Measurements from ENCODE around the gene FBXW2.

Gene FBXW2

DNA sequence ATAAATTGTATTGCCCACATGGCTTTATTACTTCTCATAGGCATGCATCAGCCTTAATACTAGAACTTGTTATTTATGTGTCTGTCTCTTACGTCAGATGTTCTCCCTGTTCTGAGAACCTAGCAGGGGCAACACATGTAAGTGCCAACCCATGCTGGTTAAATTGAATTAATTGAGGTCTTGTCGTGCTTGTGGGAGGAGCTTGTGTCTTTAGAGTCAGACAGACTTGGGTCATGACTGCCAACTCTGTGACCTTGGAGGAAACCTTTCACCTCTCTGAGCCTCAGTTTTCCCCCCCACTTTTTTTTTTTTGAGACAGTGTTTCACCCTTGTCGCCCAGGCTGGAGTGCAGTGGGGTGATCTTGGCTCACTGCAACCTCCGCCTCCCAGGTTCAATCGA, 76.7 kb downstream of the FBXW2 start:
- no peak overlapping the region for H3K4me3 ChIP-seq (ENCODE audit: low read depth, low read length)

DNA sequence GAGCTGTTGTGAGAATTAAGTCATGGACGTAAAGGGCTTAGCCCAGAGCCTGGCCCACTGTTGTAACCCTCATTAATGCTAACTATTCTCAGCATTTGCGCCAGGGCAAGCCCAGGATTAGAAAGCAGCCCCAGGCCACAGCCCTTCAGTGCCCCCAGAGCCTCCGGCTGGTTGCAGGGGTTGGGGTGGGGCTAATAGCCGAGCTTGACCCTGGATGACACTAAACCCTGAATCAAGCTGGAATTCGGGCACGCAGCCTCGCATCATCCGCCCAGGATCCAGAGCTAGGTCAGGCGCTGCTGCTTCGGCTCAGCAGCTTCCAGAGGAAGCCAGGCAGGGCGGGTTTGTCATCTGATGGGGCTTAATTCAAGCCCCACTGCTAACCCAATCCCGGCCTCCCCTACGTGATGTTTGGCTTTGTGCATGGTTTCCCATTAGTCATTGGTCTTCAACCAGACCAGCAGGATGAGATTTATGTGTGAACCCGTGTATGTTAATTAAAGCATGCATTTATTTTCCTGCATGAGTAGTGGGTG, 77.8 kb downstream of the FBXW2 start:
- peak overlapping the region; percentile 65 for H3K4me3 ChIP-seq (ENCODE audit: low read depth, low read length)

DNA sequence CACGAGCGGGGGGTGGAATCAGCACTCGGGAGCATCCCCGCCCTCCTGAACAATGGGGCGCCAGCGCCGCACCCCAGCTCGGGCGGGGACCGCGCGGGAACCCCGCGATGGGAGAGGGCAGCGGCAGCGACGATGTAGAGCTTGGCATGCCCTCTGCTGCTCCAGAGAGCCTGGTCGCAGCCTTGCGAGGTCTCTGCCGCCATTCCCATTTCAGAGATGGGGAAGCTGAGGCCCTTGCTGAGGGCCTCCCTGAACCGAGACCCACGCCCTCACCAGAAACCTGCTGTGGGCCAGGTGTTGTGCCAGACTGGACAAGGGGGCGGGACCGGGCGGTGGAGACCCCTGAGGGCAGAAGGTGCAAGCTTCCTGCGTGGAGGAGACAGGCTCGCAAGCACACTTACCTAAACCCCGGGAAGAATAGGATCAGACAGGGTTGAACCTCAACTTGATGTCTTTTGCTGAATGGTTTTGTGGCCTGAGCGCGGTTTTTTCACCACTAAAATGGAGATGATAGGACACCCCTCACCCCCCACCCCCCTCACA, 78.3 kb downstream of the FBXW2 start:
- peak overlapping the region; percentile 65 for H3K4me3 ChIP-seq (ENCODE audit: low read depth, low read length)

DNA sequence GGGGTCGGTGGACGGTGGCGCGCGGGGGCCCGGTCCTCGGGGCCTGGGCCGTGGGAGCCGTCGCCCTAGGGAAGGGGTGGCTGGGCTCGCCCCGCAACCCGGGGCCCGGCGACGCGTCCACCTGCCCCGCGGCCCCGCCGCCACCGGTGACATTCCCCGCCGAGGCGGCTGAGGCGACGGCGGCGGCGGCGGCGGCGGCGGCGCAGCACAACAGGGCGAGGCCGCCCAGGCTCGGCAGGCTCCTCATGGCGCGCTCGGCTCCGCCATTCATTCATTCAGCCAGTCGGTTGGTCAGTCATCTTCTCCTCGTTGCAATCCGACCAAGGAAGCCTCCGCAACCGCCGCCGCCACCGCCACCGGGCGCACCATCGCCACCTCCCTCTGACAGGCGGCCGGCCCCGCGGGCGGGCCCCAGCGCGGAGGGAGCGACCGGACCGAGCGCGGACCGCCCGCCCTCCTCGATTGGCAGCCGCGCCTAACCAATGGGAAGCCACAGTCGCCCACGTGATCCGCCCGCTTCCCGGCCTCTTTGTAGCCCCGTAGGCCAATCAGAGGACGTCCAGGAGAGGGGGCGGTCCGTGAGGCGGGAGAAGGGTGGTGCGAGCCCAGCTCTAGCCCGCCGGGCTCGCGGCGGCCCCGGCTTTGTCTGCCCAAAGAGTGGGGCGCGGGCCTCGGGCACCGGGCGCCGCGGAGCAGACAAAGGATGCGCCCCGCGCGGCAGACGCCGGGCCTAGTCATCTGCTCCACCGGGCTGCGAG, 78.9 kb downstream of the FBXW2 start, which contains the start of gene MEGF9:
TSS of gene MEGF9 (minus strand) at position 383 of the 758 bp plus-strand sequence. CDS start at position 271, 112 bp downstream.
- H3K4me3 ChIP-seq (ENCODE audit: low read depth, low read length), result peak within 1 kb of the TSS; percentile 65

DNA sequence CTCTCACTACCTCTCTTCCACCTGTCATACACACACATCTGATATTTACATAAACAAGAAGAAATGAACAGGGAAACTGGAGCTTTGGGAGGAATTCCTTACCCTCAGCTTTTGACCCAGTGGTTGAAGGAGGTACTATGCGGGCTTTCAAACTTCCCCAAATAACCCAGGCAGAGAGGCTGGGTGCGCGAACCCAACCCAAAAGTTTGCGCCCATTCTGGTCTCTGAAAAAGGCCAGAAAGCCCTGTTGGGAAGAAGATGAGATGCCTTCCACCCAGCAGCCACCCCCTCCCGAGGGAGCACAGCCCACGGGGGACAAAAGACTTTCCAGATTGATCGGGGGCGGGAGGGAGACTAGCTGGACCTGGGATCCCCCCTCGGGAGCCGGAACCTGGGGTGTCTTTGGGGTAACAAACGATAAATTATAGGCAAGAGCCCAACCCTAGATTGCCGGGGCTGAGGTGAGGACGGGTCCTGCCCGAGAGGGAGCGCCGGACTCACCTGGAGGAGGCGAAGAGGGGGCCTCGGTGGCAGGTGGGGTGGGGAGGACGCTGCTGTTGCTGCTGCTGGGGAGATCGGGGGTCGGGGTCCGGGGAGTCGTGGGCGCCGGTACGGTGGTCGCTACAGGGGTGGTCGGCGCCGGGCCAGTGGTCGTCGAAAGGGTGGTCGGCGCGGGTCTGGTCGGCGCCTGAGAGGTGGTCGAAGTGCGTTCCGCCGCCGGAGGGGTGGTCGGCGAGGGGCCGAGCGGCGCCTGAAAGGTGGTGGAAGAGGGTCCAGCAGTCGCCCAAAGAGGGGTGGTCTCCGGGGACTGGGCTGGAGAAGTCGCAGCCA, 79.7 kb downstream of the FBXW2 start:
- H3K4me3 ChIP-seq (ENCODE audit: low read depth, low read length), result peak overlapping the region; percentile 65

DNA sequence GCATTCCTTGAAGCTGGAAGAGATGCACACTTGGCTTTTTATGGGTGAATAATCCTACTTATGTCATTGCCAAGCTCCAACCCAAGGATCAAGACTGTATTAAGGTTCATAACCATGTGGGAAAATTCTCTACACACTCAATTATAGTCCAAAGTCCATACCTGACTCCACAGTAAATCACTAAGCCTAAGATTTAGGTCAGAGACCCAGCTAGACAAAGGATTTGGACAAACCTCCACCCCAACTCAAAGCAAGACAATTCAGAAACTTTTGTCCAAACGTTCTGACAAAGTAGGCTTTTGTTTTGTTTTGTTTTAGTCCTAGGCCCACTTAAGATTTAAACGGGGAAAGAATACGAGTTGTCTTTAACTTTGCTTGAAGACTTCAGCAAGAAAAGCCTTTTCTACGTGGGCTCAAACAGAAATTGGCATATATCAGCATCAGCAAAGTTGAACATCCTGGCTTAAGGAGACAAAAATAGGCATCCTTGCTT, 80.6 kb downstream of the FBXW2 start:
- no peak overlapping the region for H3K4me3 ChIP-seq (ENCODE audit: low read depth, low read length)

DNA sequence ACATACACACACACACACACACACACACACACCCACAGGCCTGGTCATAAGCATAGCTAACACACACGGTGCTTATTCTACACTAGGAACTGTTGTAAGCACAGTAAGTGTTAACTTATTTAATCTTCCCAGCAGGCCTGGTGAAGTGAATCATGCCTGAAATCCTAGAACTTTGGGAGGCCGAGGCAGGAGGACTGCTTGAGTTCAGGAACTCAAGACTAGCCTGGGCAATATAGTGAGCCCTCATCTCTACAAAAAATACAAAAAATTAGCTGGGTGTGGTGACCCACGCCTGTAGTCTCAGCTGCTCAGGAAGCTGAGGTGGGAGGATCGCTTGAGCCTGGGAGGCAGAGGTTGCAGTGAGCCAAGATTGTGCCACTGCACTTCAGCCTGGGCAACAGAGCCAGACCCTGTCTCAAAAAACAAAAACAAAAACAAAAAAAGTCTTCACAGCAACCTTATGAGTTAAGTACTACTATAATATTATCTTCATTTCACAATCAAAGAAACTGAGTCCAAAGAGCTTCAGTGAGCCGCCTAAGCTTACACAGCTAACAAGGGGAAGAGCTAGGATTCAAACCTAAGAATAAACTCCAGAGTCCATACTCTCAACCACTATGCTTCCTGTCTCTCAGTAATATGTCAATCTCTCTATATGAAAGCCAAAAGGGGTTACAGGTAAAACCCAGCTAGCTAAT, 81.2 kb downstream of the FBXW2 start:
- H3K4me3 ChIP-seq (ENCODE audit: low read depth, low read length), result no peak overlapping the region

DNA sequence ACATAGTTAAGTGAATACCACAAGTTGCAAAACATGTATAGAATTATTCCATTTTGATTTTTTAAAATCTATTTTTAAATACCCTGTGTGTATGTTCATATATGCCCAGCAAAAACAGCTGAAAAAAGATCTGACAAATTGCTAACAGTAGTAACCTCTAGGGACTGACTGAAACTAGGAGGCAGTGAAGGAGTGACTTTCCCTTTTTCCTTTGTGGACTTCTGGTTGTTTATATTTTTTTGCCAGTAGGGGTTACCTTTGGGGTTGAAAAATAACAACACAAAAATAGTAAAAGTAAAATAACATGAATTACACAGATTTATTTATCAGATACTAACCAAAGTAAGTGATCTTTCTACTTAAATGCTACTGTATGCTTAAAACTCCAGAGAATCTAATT, 81.9 kb downstream of the FBXW2 start:
- H3K4me3 ChIP-seq (ENCODE audit: low read depth, low read length), result no peak overlapping the region

DNA sequence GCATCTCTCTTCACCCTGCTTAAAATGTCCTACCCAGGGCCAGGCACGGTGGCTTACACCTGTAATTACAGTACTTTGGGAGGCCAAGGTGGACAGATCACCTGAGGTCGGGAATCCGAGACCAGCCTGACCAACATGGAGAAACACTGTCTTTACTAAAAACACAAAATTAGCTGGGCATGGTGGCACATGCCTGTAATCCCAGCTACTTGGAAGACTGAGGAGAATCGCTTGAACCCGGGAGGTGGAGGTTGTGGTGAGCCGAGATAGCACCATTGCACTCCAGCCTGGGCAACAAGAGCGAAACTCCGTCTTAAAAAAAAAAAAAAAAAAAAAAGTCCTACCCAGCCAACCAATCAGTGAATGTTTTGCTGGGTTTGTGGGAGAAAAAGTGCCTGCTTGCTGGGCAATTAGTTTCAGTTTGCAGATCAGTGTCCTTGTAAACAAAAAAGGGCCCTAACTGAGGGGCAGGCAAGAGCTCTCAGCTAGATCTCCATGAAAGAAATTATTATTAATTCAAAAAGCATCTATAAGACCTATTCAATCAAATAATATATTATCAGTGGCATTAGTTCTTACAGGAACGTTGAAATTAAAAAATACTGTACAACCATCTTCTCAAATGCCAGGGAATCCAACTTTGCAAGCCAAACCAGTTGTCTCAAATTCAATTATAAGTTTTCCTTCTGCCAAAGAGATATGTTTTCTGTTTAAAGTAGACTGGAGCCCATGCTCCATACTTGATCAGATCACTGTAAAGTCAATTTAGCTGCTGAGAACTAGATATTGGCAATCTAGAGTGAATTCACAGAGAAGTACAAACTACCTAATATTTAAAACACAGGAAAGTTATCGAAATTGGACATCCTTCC, 82.9 kb downstream of the FBXW2 start:
- no peak overlapping the region for H3K4me3 ChIP-seq (ENCODE audit: low read depth, low read length)

DNA sequence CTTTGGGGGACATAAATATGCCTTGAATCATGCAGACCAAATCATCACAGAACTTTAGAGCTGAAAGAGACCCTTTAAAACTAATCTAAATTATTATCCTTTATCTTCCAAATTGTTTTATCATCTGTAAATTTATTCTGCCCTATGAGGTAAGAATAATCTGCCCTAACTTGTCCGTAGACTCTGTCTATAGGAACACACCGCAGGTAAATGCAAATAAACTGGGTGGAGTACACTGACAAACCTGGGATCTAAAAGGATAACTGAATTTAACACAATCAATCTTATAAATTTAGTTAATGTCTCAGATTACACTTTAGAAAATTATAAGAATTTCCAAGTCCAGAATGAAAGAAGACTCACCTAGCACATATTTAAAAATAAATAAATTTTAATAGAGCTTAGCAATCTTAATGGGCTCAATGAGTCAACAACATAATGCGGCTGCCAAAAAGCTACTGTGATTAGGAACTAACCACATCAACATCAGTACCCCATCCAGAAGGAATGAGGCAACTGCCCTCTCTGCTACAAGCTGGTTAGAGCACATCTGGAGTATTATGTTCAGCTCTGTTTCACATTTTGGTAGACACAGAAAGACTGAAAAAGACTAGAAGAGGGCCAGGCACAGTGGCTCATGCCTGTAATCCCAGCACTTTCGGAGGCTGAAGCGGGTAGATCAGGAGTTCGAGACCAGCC, 84.5 kb downstream of the FBXW2 start:
- H3K4me3 ChIP-seq (ENCODE audit: low read depth, low read length), result no peak overlapping the region

DNA sequence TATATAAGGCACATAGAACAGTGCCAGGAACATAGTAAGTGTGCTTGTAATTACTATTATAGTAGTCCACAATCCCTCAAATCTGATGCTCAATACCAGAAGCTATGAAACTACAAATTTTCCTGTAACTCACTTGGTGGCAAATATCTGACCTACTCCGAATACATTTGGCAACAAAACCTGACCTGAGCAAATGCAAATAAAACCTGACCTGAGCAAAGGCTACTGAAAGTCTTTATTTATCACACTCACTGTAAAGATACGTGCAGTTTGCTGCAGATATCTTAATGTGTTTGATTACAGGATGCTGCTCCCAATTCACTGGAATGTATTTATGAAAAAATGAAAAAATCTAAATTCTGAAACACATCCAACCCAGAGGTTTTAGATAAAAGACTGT, 86.0 kb downstream of the FBXW2 start:
- no peak overlapping the region for H3K4me3 ChIP-seq (ENCODE audit: low read depth, low read length)
